SKM-1 treated with dmso at 0.1 percent for 144 hours (cell line): ENCODE data around the gene MDC1.

Experiments used
- DNase-seq: peaks from one replicate; lab custom pipeline; 2025; ENCODE audit not compliant: unreplicated experiment; lab: John Stamatoyannopoulos, UW

Gene MDC1

DNA sequence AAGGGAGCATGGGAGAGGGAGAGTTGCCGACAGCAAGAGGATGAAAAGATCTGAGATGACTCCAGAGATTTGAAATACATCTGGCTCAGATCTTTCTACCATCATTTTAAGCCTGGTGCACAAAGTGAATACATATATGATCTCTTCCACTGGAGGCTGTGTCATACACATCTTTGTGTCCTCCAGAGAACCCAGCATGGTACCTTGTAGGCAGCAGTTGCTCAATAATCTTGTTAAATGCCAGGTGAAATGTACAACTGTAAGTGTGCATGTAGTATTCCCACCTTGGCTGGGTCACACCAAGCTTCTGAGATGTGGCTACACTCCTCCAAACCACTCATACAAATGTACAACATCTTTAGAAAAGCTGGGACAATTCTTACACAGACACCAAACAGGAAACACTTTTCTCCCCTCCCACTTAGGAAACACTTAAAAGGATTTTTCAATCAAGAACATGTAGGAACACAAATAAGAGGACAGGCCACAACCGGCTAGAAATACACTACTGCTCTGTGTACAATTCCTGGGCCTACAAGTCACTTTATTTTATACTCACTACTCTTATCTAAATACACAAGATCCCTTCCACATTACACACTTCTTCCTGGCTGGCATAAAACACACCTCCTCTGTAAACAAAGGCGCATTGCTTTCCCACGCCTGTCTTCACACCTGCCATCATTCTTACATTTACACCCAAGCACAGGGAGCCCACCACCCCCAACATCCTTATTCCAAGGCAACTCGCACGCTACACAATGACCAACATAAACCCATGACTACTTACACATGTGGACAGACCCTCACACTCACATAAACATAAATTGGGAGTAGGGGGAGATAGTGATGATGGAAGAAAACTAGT is 31.1 kb upstream of the MDC1 start:
- no peak for DNase-seq

DNA sequence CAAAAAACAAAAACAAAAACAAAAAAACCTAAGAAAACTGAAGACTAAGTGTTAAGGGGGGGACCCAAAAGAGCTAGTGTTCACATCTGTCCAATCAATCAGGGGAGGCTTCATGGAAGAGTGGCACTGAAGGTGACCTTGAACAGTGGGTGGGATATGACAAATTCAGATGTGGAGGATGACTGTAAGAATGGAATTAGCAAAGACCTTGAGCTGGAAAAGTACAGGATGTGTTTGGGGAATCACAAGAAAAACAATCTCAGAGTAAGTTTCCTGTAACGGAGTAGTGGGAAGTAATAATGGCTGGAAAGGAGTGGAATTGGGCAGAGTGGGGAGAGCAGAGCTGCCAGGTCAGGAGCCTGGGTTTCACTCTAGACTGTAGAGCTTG is 30.2 kb upstream of the MDC1 start:
- no peak for DNase-seq

DNA sequence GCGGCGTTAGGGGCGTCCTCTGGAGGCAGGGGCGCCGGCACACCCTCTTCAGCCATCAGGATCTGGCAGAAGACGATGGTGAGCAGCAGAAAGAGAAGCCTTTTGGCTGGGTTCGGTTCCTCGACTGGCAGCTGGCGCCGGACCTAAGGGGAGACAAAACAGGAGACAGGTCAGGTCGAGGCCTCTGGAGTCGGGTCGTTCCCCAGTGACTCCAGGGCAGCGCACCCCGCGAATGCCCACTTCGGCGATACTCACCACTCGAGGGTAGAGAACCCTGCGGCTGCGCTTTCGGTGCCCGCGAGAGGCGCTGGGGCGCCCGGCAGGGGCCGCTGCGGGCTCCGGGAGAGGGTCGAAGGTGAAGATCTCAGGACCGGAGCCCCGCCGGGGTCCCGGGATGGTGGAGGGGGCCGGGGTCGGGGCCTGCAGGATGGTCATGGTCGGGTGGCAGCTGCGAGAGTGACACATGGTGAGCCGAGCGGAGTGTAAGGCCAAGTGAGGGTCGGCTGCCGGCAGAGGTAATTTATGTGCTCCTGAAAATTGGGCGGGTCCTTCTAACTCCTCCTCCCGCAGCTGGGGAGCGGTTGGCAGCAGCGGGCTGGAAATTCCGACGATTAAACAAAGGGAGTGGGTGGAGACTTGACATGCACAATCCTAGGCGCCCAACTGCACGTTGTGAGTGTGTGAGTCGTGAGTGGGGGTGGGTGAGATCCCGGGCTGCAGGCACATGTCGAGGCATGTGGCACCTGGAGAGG is 27.1 kb upstream of the MDC1 start, which contains the start of gene IER3:
Gene IER3, minus strand, starts transcription at position 494 of the 752 bp plus-strand sequence. Its CDS starts 29 bp downstream, at position 465.
- DNase-seq = peak; percentile 39

GRCh38 chr6:30743099-30744053 is 26.3 kb upstream of the MDC1 start:
- DNase-seq = no peak

DNA sequence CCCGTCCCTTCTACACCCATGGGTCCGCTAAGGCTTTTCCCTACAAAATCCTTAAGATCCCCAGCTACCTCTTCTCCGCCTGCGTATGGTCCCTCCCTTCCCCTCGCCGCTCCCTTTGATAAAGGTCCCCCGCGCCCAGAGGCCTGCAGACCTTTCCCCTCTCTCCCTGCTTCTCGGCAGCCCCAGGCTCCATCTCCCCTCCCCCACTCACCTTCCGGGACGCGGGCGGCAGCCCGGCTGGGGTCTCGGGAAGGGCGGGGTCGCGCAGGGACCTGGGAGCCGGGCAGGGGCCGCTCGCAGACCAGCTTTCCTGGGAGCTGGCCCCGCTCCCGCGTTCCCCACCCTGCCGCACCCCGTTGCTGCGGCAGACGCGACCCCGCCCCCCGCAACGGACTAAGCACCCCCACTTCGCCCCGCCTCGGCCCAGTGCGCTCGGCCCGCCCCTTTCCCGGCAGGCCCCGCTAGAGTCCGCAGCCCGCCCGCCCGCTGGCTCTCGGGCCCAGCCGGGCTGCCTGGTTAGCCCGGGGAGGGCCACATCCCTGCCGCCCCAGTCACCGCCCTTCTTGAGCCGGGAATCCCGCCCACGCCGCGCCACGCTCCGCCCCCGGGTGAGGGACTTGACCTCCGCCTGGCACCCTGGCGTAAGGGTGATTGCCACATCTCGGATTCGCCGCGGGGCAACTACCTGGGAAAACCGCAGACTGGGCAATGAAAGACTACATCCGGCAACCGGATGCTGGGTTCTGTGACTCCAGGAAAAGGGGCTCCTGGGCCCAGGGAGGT is 25.4 kb upstream of the MDC1 start, which contains the start of gene FLOT1:
Gene FLOT1, minus strand, starts transcription at position 372 of the 783 bp plus-strand sequence. CDS start 498 bp downstream, outside the sequence.
- peak; percentile 97 for DNase-seq

GRCh38 chr6:30741789-30742315 is 24.8 kb upstream of the MDC1 start:
- DNase-seq = no peak

DNA sequence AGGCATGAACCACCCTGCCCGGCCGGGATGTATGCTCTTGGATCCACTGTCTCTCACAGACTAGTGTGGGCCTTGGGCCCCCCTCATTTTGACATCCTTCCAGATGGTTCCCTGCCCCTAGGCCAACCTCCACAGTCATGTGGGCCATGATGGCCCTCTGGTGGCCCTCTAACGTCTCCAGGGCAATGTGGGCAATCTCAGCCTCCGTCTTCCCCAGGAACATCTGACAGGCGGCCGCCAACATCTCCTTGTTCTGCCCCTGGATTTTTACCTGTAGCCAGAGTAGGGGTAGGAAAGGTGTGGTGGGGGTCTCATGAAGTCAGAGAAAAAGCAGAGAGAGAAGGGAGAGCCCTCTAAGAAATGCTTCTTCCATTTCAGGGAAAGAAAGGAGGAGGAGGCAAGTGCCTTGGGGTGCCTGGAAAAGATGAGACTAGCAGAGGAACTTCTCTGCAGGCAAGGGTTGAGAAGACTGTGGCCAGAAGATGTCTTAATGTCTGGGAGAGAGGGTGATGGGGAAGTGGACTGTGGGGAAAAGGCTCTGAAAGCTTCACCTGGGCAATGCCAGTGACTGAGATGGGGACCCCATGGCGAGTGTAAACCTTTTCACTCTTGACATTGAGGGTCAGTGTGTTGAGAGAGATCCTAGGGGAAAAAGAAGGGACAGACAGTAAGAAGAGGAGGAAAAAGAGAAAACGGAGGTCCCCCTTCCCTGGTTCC is 24.1 kb upstream of the MDC1 start:
- DNase-seq = no peak

DNA sequence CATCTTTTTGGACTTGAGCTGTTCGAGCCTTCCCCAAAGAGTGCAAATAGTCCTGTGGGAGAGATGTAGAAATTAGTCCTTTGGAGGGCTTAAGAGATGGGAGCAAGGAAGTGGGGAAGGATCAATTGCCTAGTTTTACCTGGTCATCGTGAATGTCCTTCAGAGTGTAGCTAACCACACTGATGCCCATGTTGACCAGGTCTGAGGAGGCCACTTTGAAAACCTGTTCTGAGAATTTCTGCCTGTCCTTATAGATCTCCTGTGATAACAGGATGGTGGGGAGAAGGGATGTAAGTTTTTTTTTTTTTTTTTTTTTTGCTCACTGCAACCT is 23.4 kb upstream of the MDC1 start:
- DNase-seq = no peak

GRCh38 chr6:30738532-30738931 is 21.5 kb upstream of the MDC1 start:
- DNase-seq = no peak

GRCh38 chr6:30735668-30736314 is 18.7 kb upstream of the MDC1 start:
- no peak for DNase-seq

- no peak for DNase-seq
Measured at GRCh38 chr6:30732237-30732943, 15.3 kb upstream of the MDC1 start.

DNA sequence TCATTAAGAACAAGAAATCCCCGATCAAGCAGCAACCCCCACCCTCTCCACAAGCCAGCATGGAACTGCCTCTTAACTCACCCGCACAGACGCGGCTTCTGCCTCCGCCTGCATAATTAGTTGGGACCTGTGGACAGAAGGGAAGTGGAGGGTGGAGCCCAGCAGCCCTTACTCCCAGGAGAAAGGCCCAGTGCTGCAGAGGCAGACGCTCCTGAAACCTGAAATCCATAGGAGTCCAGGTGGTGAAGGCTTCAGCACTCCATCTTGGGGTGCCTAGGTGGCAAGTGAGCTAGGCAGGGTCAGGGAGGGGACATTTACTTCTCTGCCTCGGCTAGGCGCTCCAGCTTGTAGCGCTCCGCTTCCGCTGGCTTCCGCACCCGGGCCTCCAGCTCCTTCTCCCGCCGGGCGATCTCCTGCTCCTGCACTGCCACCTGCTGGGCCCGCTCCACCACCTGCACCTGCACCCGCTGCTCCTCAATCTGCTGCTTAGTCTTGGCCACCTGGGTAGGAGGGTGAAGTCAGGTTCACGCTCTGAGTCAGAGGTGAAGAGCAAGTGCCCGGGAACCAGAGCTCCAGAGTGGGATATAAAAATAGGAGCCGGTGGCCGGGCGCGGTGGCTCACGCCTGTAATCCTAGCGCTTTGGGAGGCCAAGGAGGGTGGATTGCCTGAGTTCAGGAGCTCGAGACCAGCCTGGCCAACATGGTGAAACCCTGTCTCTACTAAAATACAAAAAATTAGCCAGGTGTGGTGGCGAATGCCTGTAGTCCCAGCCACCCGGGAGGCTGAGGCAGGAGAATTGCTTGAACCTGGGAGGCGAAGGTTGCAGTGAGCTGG is 13.7 kb upstream of the MDC1 start:
- DNase-seq = peak; percentile 65

- DNase-seq = no peak
Measured at GRCh38 chr6:30727920-30728553, 11.0 kb upstream of the MDC1 start.

DNA sequence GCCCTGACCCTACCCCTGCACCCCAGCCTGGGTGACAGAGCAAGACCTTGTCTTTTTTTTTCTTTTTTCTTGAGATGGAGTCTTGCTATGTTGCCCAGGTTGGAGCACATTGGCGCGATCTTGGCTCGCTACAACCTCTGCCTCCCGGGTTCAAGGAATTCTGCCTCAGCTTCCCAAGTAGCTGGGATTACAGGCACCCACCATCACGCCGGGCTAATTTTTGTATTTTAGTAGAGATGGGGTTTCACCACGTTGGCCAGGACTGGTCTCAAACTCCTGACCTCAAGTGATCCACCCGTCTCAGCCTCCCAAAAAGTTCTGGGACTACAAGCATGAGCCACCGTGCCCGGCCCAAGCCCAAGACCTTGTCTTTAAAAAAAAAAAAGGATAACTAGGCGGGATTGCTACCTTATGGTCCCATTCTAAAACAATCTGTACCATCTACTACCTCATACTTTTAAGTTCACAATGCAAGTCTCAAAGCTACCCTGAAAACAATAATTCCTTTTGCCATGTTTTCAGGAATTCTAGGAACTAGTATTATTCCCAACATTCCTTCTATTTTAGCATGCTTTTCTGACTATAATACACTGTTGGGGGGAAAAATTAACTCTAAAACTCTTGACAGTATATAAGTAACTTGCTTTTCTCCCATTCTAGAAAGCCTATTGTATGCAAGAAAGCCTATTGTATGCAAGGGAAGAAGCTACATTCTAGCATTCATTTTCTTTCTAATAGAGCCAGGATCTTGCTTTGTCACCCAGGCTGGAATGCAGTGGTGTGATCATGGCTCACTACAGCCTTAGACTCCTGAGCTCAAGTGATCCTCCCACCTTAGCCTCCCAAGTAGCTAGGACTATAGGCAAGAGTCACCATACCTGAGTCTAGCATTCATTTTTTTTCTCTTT is 9.7 kb upstream of the MDC1 start:
- DNase-seq = no peak

DNA sequence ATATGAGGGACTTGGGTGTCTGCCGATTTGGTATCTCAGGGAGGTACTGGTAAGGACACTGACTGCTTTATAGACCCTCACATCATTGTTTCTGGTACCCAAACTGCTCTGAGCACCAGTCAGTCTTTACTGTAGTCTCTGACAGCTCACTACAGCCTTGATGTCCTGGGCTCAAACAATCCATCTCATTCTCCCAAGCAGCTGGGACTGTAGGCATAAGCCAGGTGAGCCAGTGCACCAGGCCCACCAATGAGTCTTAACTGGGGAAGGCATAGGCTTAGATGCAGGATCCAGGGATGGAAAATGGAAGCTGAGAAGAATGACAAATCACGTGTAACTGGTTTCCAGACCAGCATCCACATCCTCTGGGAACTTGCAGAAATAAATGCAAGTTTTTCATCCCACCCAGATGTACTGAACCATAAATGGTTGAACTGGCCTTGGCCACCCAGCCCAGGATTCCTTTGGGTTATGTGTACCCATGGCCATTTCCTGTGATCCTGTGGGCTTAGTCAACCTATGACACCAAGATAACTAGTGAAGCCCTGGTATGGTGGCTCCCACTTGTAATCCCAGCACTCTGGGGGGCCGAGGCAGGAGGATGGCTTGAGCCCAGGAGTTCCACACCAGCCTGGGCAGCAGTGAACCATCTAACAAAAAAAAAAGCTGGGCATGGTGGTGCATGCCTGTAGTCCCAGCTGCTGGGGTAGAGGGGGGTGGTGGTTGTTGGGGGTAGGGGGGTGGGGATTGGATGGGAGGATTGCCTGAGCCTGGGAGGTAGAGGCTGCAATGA is 8.8 kb upstream of the MDC1 start:
- no peak for DNase-seq
